Erythroblast (primary cell): ENCODE data around the gene INPP4B.

Experiments used
- DNase-seq, 2 experiments: peaks; one replicate each; lab custom pipeline; 2025; lab: John Stamatoyannopoulos, UW
- GATA1 ChIP-seq: IDR thresholded peaks from 2 replicates; pipeline ENCODE4 v1.6.1; 2011; ENCODE audit warnings: low read depth, mild to moderate bottlenecking, control low read depth, low read length, moderate library complexity
- POLR2A ChIP-seq: IDR thresholded peaks from 2 replicates; pipeline ENCODE4 v1.6.1; 2011; ENCODE audit warnings: mild to moderate bottlenecking, low read length

INPP4B gene

DNA sequence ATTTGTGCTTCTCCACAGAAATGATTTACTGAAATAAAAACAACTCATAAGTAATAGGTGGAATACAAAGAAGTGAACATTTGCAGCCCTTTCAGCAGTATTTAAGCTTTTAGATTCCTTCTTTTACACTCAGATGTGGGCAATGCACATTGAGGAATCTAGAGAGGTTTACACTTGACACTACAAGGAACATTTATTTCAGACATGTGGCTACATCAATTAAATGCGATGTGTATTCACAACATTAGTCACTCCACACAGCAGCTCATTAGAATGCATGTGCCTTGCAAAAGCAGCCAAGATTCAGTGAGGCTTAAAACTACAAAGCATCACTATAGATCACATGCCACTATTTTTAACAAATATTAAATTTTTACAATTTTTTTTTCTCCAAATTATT lies 480.7 kb downstream of the INPP4B start:
- DNase-seq, result no peak
- TF ChIP-seq GATA1, result no peak
- TF ChIP-seq POLR2A, result no peak

DNA sequence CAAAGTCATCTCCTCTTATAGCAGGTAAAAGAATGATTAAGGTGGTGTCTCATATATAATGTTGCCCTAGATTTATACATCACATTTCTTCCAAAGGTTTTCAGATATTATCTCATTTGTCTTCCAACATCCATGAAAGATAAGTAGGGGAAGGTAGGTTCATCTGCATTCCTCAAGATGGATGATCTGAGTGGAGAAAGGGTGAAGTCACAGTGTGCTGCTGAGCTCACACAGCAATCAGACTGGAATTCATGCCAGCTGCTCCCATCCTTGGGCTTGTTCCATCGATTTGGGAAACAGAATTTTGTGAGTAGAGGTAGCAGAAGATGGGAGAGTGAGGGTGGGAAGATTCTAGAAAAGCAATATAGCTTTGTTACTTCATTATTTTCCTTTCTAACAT lies 482.4 kb downstream of the INPP4B start:
- no peak for TF ChIP-seq GATA1
- no peak for TF ChIP-seq POLR2A
- no peak for DNase-seq

- DNase-seq, result no peak
- no peak for TF ChIP-seq POLR2A
- no peak for TF ChIP-seq GATA1
These were observed 484.1 kb downstream of the INPP4B start for GRCh38 chr4:142361981-142362380.

GRCh38 chr4:142360657-142361056 lies 485.4 kb downstream of the INPP4B start:
- DNase-seq, result no peak
- TF ChIP-seq POLR2A, result no peak
- TF ChIP-seq GATA1, result no peak

DNA sequence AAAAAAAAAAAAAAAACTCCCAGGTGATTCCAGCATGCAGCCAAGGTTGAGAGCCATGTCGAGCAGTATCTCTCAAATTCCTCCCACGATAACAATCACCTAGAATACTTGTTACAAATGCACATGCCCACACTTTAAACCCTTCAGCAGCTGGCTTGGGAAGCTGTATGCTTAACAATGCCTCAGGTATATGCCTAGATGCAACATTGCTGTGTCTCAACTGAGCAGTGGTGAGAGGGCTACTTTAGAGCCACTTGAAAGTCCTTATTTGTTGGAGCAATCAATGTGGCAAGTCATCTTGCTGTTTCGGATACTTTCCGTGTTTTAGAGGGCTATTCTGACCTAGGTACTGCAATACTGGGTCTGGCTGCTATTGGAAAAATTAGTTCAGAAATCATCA lies 487.4 kb downstream of the INPP4B start:
- no peak for DNase-seq
- no peak for TF ChIP-seq GATA1
- no peak for TF ChIP-seq POLR2A

DNA sequence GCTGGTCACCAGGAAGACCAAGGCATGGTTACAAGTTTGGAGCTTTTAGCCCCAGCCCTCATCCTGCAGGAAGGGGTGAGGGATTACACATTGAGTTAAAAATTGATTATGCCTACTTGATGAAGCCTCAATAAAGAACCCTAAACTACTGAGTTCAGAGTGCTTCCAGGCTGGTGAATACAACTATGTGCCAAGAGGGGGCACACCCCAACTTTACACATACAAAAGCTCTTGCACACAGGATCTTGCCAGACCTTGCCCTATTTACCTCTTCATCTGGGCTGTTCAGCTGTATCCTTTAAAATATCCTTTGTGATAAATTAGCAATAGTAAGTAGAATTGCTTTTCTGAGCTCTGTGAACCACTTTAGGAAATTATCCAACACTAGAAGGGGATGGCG lies 489.3 kb downstream of the INPP4B start:
- no peak for DNase-seq
- no peak for TF ChIP-seq POLR2A
- TF ChIP-seq GATA1, result no peak

GRCh38 chr4:142356118-142356759 lies 489.9 kb downstream of the INPP4B start:
- no peak for DNase-seq
- TF ChIP-seq POLR2A, result no peak
- TF ChIP-seq GATA1, result no peak

- DNase-seq, result no peak
- TF ChIP-seq POLR2A (no peak), GATA1 (no peak)
These were observed 490.6 kb downstream of the INPP4B start for GRCh38 chr4:142355421-142355930.

DNA sequence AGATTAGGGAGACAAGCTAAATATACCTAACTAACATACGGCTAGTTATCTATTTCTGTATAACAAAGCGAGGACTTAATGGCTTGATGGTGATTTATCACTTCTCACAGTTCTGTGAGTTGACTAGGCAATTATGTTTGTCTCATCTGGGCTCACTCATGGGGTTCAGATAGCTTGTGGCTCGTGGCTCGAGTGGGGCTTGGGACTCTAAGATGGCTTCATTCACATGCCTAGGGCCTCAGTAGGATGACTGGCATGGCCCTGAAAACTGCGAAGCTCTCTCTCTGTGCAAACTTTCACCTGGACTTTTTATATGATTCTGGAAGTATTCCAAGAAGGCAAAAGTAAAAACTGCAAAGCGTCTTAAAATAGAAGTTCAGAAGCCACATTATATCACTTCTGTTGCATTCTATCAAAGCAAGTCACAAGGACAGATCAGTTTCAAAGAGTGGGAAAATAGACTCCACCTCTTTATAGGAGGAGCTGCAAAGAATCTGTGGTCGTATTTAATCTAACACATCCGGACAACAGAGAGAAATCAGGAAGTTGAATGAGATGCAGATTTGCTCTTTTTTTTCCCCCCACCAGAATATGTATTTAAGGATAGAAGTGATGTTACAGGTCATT lies 491.2 kb downstream of the INPP4B start:
- TF ChIP-seq POLR2A (no peak), GATA1 (no peak)
- no peak for DNase-seq

DNA sequence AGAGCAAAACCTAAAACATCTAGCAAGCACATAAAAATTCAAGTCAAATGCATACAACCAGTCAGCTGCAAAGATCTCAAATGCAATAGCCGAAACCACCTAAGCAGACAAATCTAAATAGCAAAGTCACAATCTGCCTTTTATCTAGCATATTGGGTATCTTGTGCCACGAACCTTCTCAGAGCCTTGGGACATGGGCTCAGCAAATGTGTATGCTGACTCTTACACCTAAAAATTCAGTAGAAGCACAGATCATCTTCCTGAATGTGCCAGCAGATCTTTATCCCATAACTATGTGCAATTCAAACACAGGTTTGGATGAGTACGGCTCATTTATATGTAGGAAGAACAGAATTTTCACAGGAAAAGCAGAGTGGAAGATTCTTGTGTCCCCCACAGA lies 492.1 kb downstream of the INPP4B start:
- TF ChIP-seq GATA1 (no peak), POLR2A (no peak)
- DNase-seq, result no peak

DNA sequence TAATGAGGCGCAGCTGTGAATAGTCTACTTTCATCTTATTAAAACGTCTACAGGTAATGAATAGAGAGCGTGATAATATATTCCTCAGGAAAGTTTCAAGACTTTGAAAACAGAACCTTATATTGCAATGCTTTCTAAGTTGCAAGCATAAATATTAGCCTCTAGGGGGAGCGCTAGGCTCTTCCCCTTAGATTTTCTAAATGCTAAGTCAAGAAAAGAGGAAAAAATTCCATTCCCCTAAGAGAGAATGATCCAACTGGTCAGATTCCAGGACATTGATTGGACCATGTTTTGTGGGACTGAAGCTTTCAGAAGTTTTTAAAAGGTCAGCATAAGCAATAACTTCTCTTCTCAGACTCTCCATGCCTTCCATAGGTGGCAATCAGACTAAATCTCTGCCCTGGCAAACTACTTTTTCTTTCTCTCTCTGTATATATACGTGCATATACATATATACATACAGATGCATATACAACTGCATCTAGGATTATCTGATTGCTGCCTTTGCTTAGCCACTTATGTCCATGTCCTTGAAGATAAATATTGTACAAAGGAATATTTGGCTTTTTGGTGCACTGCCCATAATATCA lies 492.9 kb downstream of the INPP4B start:
- TF ChIP-seq GATA1 (no peak), POLR2A (no peak)
- peak; percentile 33 to 67 for DNase-seq

DNA sequence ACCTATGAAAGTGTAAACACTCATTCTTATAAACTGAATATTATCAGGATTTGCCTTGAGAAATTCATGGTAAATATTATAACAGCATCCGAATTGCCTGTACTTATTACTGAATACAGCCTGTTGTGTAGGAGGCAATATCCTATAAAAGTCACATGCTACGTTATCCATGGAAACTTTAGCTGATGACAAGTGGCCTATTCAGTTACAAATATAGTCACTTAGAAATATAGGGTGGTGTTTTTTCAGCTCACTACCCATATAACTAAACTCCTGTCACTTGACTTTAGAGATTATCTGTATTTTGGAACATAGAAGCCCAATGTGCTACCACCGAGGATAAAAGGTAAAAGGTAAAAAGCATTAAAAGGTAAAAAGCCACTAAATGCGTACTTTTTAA lies 493.4 kb downstream of the INPP4B start:
- TF ChIP-seq GATA1 (no peak), POLR2A (no peak)
- DNase-seq, result no peak

GRCh38 chr4:142351958-142352357 lies 494.1 kb downstream of the INPP4B start:
- TF ChIP-seq POLR2A (no peak), GATA1 (no peak)
- no peak for DNase-seq

GRCh38 chr4:142350871-142351270 lies 495.2 kb downstream of the INPP4B start:
- TF ChIP-seq GATA1 (no peak), POLR2A (no peak)
- DNase-seq, result peak in 1 of 2 experiments; percentile 41

- no peak for TF ChIP-seq POLR2A
- no peak for TF ChIP-seq GATA1
- peak; percentile 18 for DNase-seq
These were observed 497.5 kb downstream of the INPP4B start for GRCh38 chr4:142348613-142349021.

DNA sequence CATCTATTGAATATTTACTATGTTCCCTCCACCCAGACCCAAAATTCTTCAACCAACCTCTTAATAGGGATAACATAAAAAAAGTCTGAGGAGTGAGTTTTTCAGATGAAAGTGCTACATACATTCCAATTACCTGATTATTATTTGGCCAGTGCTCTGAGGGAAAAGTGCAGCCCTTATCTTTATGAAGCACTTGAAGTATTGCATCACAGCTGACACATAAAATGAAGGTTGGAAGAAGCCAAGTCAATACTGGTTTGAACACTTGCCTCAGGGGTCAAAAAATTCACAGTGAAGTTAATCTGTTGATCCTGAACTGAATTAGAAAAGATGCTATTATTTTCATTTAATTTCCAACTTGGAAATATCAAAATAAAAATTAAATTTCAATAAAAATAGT lies 498.9 kb downstream of the INPP4B start:
- no peak for TF ChIP-seq GATA1
- TF ChIP-seq POLR2A, result no peak
- peak; percentile 79 to 81 for DNase-seq
